ENCODE measurements around the gene ATAD1. TPM values are rescaled to one million over a fixed set of nuclear protein-coding genes. Genes with fewer than 3 reads are reported as not detected.
"Not testable (repeated sequence)": the region's sequence is repeated elsewhere in the genome, so short reads cannot be mapped to it uniquely, and the experiment has no call there.

Gene ATAD1
- total RNA-seq, 2 donors from 2014 or later = 9.6 to 16.9 TPM

GRCh38 chr10:87864496-87865059, 46.6 kb upstream of the ATAD1 start:
- intact Hi-C loops (cut with DNase I) = no loop called here
- peak overlapping the region; percentile 91 to 99 (median 98) for H3K27ac ChIP-seq
- H3K4me3 ChIP-seq = peak overlapping the region; percentile 81 to 83
- H3K9me3 ChIP-seq = no peaks in the 10 kb centered on the region
- DNase-seq (no peak), ATAC-seq (no peak)
- TF ChIP-seq, protein P1, sequence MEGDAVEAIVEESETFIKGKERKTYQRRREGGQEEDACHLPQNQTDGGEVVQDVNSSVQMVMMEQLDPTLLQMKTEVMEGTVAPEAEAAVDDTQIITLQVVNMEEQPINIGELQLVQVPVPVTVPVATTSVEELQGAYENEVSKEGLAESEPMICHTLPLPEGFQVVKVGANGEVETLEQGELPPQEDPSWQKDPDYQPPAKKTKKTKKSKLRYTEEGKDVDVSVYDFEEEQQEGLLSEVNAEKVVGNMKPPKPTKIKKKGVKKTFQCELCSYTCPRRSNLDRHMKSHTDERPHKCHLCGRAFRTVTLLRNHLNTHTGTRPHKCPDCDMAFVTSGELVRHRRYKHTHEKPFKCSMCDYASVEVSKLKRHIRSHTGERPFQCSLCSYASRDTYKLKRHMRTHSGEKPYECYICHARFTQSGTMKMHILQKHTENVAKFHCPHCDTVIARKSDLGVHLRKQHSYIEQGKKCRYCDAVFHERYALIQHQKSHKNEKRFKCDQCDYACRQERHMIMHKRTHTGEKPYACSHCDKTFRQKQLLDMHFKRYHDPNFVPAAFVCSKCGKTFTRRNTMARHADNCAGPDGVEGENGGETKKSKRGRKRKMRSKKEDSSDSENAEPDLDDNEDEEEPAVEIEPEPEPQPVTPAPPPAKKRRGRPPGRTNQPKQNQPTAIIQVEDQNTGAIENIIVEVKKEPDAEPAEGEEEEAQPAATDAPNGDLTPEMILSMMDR (IDR thresholded peaks at IDR 0.05) = no peak
- no peak for TF ChIP-seq POLR2A (IDR thresholded peaks at IDR 0.05)
- H3K27me3 ChIP-seq = no peaks in the 10 kb centered on the region
- H3K4me1 ChIP-seq = peaks cover 30% of the 10 kb centered on the region
- WGBS, 2 donors = 0 to 1% methylated on average over 16 of the region's 16 CpGs
- H3K36me3 ChIP-seq (replicated peaks in 1 of 2; ENCODE audit: insufficient read depth in 1 of 2, low read depth in 2 of 2) = no peaks in the 10 kb centered on the region

DNA sequence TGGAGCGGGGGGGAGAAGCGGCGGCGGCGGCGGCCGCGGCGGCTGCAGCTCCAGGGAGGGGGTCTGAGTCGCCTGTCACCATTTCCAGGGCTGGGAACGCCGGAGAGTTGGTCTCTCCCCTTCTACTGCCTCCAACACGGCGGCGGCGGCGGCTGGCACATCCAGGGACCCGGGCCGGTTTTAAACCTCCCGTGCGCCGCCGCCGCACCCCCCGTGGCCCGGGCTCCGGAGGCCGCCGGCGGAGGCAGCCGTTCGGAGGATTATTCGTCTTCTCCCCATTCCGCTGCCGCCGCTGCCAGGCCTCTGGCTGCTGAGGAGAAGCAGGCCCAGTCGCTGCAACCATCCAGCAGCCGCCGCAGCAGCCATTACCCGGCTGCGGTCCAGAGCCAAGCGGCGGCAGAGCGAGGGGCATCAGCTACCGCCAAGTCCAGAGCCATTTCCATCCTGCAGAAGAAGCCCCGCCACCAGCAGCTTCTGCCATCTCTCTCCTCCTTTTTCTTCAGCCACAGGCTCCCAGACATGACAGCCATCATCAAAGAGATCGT, 46.0 kb upstream of the ATAD1 start:
- Histone ChIP-seq H3K4me1 (peaks cover 26% of the 10 kb centered on the region), H3K4me3 (peak overlapping the region; percentile 81 to 83), H3K27ac (peak overlapping the region; percentile 91 to 99 (median 98))
- ATAC-seq; H3K9me3 ChIP-seq; H3K36me3 ChIP-seq (replicated peaks in 1 of 2; ENCODE audit: insufficient read depth in 1 of 2, low read depth in 2 of 2); intact Hi-C loops (cut with DNase I); H3K27me3 ChIP-seq: not testable (repeated sequence)
- DNase-seq = peak; percentile 29 to 54 (median 32)
- 0 to 2% methylated on average over 13 to 44 of the region's 47 CpGs for WGBS, 2 donors
- peak in 1 of 3 donors; percentile 12 for TF ChIP-seq POLR2A (IDR thresholded peaks at IDR 0.05)

DNA sequence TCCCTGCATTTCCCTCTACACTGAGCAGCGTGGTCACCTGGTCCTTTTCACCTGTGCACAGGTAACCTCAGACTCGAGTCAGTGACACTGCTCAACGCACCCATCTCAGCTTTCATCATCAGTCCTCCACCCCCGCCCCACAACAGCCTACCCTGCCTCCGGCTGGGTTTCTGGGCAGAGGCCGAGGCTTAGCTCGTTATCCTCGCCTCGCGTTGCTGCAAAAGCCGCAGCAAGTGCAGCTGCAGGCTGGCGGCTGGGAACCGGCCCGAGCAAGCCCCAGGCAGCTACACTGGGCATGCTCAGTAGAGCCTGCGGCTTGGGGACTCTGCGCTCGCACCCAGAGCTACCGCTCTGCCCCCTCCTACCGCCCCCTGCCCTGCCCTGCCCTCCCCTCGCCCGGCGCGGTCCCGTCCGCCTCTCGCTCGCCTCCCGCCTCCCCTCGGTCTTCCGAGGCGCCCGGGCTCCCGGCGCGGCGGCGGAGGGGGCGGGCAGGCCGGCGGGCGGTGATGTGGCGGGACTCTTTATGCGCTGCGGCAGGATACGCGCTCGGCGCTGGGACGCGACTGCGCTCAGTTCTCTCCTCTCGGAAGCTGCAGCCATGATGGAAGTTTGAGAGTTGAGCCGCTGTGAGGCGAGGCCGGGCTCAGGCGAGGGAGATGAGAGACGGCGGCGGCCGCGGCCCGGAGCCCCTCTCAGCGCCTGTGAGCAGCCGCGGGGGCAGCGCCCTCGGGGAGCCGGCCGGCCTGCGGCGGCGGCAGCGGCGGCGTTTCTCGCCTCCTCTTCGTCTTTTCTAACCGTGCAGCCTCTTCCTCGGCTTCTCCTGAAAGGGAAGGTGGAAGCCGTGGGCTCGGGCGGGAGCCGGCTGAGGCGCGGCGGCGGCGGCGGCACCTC, 45.3 kb upstream of the ATAD1 start, which contains the start of the genes KLLN and PTEN:
Gene KLLN, minus strand, starts transcription at position 481 of the 891 bp plus-strand sequence. CDS start 1,046 bp downstream, outside the sequence.
Gene PTEN, plus strand, starts transcription at position 573 of the 891 bp plus-strand sequence. CDS start 845 bp downstream, outside the sequence.
- ATAC-seq (peak; percentile 65), DNase-seq (peak; percentile 89 to 92 (median 90))
- intact Hi-C loops (cut with DNase I) = no loop called here
- Histone ChIP-seq H3K4me1 (peaks cover 19% of the 10 kb centered on the region), H3K9me3 (no peaks in the 10 kb centered on the region), H3K4me3 (peak within 1 kb of the TSS; percentile 81 to 83), H3K27me3 (no peaks in the 10 kb centered on the region), H3K36me3 (replicated peaks in 1 of 2; ENCODE audit: insufficient read depth in 1 of 2, low read depth in 2 of 2) (no peaks in the 10 kb centered on the region), H3K27ac (peak within 1 kb of the TSS; percentile 91 to 99 (median 98))
- TF ChIP-seq, protein P1 (IDR thresholded peaks at IDR 0.05) = no peak
- peak; percentile 86 to 92 (median 87) for TF ChIP-seq POLR2A (IDR thresholded peaks at IDR 0.05)
- WGBS, 2 donors = 0 to 1% methylated on average over 1 to 75 of the region's 89 CpGs

DNA sequence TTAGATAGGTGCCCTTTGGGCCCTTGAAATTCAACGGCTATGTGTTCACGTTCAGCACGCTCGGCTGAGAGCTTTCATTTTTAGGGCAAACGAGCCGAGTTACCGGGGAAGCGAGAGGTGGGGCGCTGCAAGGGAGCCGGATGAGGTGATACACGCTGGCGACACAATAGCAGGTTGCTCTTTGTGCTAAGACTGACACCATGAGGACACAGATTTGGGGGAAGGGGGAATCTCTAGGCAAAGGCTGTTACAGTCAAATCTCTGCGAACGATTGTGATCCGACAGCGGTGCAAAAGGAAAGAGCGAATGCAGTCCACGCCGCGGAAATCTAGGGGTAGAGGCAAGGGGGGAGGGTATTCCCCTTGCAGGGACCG, 44.6 kb upstream of the ATAD1 start:
- TF ChIP-seq POLR2A (IDR thresholded peaks at IDR 0.05) = no peak
- TF ChIP-seq, protein P1 (IDR thresholded peaks at IDR 0.05) = no peak
- H3K4me3 ChIP-seq = peak overlapping the region; percentile 81 to 83
- H3K9me3 ChIP-seq = no peaks in the 10 kb centered on the region
- H3K36me3 ChIP-seq (replicated peaks in 1 of 2; ENCODE audit: insufficient read depth in 1 of 2, low read depth in 2 of 2) = no peaks in the 10 kb centered on the region
- intact Hi-C loops (cut with DNase I) = no loop called here
- peak overlapping the region; percentile 91 to 99 (median 98) for H3K27ac ChIP-seq
- no peaks in the 10 kb centered on the region for H3K27me3 ChIP-seq
- 0% methylated on average over 16 to 21 of the region's 21 CpGs for WGBS, 2 donors
- peaks cover 16% of the 10 kb centered on the region for H3K4me1 ChIP-seq
- DNase-seq (no peak), ATAC-seq (peak; percentile 7)
